Ishikawa (cell line): ENCODE measurements around the gene GATA3.

ENCODE experiments used
- CEBPB ChIP-seq: IDR thresholded peaks from 2 replicates; pipeline ENCODE4 v1.6.1; 2012
- FOXM1 ChIP-seq: IDR thresholded peaks from 2 replicates; pipeline ENCODE4 v1.6.1; 2012; ENCODE audit warnings: low read depth, borderline replicate concordance
- MAX ChIP-seq: IDR thresholded peaks from 2 replicates; pipeline ENCODE4 v1.6.1; 2012
- NFIC ChIP-seq: IDR thresholded peaks from 2 replicates; pipeline ENCODE4 v1.6.1; 2012
- RAD21 ChIP-seq: IDR thresholded peaks from 2 replicates; pipeline ENCODE4 v1.6.1; 2012; ENCODE audit warnings: low read depth
- REST ChIP-seq: IDR thresholded peaks from 2 replicates; pipeline ENCODE4 v1.6.1; 2012; ENCODE audit warnings: low read depth, mild to moderate bottlenecking
- YY1 ChIP-seq: IDR thresholded peaks from 2 replicates; pipeline ENCODE4 v1.6.1; 2012; ENCODE audit warnings: low read depth
- ZBTB7A ChIP-seq: IDR thresholded peaks from 2 replicates; pipeline ENCODE4 v1.6.1; 2012; ENCODE audit warnings: low read depth
- TF ChIP-seq, protein P1 (sequence below): IDR thresholded peaks from 2 replicates; pipeline ENCODE4 v1.6.1; 2012

DNA sequence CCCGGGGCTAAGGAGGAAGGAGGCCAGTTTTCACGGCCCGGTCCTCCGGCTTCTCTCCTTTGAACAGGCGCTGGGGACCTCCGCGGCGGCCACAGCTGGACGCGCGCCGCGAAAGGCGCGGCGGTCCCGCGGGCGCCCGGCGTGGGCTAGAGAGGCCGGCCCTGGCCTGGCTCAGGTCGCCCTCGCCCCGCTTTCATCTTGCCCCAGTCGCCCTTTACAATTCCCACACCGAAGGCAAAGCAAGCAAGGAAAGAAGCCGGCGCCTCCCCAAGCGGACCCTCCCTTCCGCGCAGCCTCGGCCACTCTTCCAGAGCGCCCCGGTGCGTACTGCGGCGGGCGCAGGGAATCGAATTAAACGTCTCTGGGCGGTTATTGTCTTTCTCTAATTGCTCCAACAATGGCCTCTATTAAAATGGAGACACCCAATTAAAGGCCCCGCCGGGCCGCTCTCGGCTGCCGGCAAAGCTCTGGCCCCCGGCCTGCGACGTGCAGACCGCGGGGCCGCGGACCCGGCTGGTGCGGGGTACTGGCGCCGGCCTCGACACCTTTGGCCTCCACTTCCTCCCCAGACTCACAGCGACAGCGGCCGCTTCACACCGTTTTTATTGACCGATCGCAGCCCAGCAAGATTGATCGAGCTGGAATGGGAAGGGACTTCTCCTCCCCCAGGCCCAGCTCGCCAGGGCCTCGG is 4.5 kb upstream of the GATA3 start:
- TF ChIP-seq MAX (no peak), NFIC (no peak), RAD21 (no peak), YY1 (no peak), CEBPB (no peak), REST (no peak), FOXM1 (no peak), ZBTB7A (peak; percentile 40; the same call in 1 of the 2 replicates)
- TF ChIP-seq, protein P1, sequence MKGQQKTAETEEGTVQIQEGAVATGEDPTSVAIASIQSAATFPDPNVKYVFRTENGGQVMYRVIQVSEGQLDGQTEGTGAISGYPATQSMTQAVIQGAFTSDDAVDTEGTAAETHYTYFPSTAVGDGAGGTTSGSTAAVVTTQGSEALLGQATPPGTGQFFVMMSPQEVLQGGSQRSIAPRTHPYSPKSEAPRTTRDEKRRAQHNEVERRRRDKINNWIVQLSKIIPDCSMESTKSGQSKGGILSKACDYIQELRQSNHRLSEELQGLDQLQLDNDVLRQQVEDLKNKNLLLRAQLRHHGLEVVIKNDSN, result no peak
